Fibroblast of peridontal ligament (primary cell): ENCODE data around the gene ZFTA.

Source experiments
- DNase-seq: peaks from one replicate; pipeline ENCODE4 v3.0.0-alpha.2; 2010; ENCODE audit errors: extremely low read depth

Gene ZFTA

GRCh38 chr11:63775191-63775590, 6.6 kb upstream of the ZFTA start:
- DNase-seq: no peak

GRCh38 chr11:63771741-63772318, 3.3 kb upstream of the ZFTA start:
- DNase-seq: peak; percentile 12

GRCh38 chr11:63770763-63771162, 2.2 kb upstream of the ZFTA start:
- no peak for DNase-seq

- no peak for DNase-seq
Measured at GRCh38 chr11:63769714-63770455, 1.3 kb upstream of the ZFTA start.

GRCh38 chr11:63769042-63769713, 603 bp upstream of the ZFTA start:
- peak; percentile 23 for DNase-seq

GRCh38 chr11:63767565-63768236, 874 bp downstream of the ZFTA start:
- DNase-seq: peak; percentile 78

- DNase-seq: no peak
Measured at GRCh38 chr11:63767267-63767564, 1.4 kb downstream of the ZFTA start.

- DNase-seq: no peak
Measured at GRCh38 chr11:63766531-63767235, 1.9 kb downstream of the ZFTA start.

GRCh38 chr11:63765688-63766241, 2.8 kb downstream of the ZFTA start:
- DNase-seq: no peak

- DNase-seq: no peak
Measured at GRCh38 chr11:63764679-63765647, 3.6 kb downstream of the ZFTA start.

GRCh38 chr11:63764340-63764678, 4.3 kb downstream of the ZFTA start:
- no peak for DNase-seq

- no peak for DNase-seq
Measured at GRCh38 chr11:63763496-63764339, 4.9 kb downstream of the ZFTA start.

GRCh38 chr11:63762654-63763495, 5.7 kb downstream of the ZFTA start:
- DNase-seq: no peak

- DNase-seq: no peak
Measured at GRCh38 chr11:63761931-63762653, 6.5 kb downstream of the ZFTA start.

GRCh38 chr11:63761188-63761587, 7.4 kb downstream of the ZFTA start:
- no peak for DNase-seq

- DNase-seq: no peak
Measured at GRCh38 chr11:63760487-63761079, 8.0 kb downstream of the ZFTA start.

GRCh38 chr11:63756919-63757761, 11.4 kb downstream of the ZFTA start:
- DNase-seq: no peak
